ENCODE data around the gene COA6. TPM values are rescaled to one million over a fixed set of nuclear protein-coding genes. Genes with fewer than 3 reads are reported as not detected.

The COA6 gene, protein sequence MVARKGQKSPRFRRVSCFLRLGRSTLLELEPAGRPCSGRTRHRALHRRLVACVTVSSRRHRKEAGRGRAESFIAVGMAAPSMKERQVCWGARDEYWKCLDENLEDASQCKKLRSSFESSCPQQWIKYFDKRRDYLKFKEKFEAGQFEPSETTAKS
- total RNA-seq, result 24.6 TPM

DNA sequence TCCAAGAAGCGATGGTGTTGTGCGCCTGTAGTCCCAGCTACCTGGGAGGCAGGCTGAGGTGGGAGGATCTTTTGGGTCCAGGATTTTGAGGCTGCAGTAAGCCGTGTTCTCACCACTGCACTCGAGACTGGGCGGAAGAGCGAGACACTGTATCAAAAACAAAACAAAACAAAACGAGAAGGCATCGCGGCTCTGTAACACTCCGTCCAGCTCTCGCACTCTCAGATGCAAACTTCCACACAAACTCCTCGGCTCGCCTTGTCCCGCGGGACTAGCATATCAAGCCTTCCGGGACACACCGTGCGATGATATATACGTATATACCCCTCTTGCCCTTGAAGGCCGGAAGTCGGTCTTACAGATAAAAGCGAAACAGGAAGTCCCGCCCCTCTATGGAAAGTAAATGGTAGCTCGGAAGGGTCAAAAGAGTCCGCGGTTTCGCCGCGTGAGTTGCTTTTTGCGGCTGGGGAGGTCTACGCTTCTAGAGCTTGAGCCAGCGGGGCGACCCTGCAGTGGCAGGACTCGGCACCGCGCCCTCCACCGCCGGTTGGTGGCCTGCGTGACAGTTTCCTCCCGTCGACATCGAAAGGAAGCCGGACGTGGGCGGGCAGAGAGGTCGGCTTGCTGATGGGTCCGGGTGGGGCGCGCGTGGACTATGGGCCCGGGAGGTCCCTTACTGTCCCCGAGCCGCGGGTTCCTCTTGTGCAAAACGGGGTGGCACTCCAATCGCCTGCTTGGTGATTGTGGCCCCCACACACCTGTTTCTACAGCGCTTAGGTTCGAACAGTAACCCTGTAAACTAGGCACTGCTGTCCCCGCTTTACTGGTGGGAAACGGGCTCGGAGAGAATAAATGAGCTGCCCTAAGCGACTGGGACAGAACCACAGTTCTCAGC is at the start of gene COA6:
COA6 (plus strand) TSS at position 393 of the 895 bp plus-strand sequence; CDS start at position 404, 11 bp downstream.
- DNase-seq, result peak; percentile 98

DNA sequence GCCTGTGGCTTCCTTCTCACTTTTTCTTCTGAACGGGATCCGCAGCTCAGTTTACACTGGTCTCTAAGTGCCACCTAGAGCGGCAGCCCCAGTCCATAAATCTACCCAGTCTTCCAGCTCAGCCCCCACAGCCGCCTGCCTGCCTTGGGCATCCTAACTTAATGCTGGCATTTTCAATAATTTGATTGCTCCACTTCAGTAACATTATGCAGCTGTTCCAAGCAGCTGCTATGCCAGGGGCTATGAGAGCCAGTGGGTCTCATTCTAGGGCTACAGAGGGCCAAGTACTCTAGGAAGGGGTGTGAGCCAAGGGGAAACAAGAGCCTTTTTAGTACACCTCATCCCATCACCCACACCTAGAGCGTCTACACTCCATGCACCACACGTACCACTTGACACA is 48.4 kb upstream of the COA6 start:
- peak; percentile 78 for DNase-seq

DNA sequence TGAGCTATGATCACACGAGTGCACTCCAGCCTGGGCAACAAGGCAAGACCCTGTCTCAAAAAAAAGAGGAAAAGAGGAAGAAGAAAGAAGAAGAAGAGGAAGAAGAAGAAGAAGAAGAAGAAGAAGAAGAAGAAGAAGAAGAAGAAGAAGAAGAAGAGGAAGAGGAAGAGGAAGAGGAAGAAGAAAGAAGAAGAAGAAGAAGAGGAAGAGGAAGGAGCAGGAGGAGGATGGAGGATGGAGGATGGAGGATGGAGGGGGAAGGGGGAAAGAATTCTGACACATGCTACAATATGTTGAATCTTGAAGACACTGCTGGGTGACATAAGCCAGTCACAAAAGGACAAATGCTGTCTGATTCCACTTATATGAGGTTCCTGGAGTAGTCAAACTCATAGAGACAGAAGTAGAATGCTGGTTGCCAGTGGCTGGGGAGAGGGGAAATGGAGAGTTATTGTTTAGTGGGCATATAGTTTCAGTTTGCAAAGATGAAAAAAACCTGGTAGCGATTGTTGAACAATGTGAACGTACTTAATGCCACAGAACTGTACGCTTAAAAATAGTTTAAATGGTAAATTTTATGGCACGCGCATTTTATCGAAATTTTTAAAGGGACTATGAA is 47.3 kb upstream of the COA6 start:
- no peak for DNase-seq

DNA sequence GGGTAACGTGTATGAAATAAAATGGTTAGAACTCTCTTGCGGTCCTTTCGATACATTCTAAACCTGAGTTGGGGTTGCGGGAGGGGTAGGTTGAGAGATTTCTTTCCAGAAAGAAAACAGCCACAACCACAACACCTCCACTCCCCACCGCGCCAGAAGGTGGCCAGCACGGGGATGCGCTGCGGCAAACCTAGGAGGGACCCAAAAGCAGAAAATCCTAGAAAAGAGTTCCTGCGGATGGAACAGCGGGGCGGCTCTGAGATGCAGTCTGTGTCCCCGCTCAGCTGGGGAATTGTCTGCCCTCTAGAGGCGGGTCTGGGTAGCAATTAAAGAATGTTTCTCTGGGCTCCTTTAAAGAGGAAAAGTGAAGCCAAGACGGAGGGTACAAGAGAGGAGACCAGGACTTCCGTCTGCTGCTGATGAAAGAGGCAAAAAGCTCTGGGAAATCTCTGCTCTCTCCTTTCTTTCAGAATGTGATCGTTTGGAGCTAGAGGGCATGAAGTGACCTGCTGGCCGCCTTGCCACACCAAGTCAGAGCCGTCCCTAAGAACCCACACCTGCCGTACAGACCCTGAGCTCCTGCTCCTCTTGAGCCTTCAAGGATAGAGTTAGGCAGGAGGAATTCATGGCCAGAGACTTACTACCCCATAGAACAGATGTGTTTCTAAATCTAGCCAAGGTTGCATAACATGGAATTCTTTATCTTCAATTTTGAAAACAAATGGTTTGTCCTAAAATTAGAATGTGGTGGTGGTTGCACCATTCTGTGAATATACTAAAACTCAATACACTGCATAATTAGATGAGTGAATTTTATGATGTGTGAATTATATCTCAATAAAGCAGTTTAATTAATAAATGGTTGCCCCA is 46.5 kb upstream of the COA6 start:
- DNase-seq, result peak; percentile 74

DNA sequence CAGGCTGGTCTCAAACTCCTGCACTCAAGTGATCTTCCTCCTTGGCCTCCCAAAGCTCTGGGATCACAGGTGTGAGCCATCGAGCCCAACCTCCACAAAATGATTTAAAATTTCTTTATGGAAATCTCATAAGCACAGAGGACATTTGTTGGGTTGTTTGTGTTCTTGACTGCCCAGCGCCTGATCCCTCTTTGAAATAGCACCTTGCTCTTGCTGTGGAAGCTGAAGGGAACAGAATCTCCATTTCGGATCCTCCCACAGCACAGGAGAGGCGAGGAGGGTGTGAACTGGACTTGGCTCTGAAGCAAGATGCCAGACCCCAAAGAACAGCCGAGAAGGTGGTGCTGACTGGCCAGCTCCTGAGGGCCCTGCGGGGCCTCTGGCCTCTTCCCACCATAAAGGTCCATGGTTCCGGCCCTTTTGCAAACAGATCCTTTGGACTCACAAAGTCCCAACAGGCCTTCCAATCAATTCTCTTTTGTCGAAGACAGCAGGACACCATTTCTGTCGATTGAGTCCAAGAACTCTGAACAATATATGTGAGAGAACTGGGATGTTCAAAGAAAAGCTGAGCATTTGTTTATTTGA is 45.6 kb upstream of the COA6 start:
- DNase-seq, result no peak

DNA sequence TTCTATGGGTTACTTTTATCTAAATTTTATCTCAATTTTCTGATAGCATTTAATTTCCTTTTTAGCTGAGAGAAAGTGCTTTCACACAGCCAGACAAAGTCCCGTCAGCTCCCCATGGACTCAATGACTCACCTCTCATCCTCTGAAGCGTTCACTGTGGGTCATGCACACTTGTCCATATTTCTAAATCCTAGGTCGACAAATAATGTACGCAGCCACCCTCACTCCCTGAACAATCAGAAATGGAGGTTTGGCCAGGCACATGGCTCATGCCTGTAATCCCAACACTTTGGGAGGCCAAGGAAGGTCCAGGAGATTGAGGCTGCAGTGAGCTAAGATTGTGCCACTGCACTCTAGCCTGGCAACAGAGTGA is 42.4 kb upstream of the COA6 start:
- no peak for DNase-seq

DNA sequence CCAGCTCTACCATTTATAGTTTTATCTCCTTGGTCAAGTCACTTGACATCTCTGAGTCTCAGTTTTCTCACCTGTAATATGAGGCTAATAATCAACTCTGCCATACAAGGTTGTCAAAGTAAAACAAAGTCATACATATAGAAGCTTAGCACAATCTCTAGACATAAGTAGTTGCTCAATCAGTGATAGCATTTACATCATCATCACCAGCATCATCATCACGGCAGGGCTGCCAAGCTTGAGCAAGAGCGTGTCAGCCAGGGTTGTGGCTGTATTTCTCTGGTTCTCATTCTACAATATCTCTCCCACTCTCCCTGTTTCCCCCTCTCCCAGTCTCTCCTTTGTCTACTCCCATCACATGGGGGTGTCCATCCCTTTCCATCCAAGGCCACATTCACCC is 41.7 kb upstream of the COA6 start:
- no peak for DNase-seq

DNA sequence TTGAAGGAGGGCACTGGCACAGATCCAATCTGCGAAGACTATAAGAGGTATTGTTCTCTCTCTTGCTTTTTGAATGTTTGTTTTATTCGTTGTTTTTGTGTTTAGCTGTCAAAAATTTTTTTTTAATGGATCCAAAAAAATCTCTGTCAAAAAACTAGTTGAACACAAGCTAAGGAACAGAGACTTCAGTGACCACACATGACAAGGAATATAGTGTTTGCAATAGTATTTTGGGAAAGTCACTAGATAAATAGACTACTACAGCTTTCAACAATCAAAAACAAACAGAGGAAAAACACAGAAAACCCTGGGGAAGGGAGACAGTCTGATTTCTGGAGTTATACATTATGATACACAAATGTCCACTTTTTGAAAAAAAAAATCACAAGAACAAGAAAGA is 36.9 kb upstream of the COA6 start:
- no peak for DNase-seq

DNA sequence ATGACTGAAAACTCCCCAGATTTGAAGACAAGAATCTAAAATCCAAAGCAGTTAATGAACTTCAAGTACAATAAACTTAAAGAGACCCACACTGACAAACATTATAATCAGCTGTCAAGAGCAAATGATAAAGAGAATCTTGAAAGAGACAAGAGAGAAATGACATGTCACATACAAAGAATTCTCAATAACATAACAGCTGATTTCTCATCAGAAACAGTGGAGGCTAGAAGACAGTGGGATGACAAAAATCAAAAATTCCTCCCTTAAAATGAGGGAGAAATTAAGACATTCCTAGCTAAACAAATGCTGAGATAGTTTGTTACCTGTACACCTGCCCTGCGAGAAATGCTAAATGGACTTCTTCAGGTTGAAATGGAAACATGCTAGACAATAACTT is 36.0 kb upstream of the COA6 start:
- no peak for DNase-seq

DNA sequence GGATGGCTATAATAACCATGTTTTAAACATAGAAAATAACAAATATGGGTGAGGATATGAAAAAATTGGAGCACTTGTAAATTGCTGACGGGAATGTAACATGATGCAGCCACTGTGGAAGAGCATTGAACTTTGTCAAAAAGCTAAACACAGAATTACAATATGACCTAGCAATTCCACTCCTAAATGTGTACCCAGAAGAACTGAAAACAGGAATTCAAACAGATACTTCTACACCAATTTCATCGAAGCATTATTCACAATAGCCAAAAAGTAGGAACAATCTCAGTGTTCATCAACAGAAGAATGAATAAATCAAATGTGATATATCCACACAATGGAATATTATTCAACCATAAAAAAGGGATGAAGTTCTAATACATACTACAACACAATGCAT is 32.7 kb upstream of the COA6 start:
- no peak for DNase-seq

DNA sequence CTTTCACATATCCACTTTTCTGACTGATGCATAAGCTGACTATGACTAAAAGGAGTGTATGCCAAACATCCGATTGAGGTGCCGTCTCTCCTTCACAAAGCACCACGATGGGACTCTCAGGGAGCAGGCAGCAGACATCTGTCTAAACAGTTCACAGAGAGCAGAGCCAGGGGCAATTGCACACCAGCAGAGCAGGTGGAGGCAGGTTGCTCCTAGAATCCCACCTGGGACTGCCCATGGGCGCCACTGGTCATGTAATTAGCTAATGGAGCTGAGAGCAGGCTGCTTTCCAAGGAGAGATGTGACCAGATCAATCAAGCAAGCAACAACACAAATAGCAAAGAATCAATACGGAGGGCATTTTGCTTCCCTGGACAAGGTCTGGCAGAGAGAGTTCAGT is 30.5 kb upstream of the COA6 start:
- DNase-seq, result no peak

DNA sequence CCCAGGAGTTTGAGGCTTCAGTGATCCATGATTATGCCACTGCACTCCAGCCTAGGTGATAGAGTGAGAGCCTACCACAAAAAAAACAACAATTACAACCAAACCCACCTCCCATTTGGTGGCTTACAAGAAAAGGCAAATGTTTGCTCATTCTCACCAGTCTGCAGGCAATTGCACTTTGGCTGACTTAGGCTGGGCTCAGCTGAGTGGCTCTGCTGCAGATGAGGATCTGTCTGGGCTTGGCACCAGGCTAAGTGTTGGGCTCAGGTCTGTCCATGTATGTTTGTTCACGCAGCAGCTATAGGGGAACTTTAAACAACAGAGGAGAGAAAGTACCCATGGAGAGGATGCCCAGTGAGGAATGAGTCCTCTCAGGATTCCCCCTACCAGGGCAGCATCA is 28.0 kb upstream of the COA6 start:
- DNase-seq, result no peak

DNA sequence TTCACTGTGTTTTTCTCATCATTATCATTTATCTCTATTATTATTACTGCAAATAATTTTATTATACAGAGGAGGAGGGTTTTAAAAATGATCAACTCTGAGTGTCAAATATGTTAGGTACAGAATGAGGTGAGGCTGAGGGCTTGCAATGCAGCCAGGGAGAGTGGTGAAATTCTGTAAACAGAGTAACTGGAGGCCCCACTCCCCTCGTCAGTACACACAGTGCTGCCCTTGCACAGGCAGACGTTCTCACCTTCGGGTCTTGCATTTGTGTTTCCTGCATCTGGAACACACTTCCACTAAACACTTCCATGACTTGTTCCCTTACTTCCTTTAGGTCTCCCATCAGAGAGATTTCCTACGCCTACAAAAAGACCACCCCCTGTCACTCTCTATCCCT is 24.3 kb upstream of the COA6 start:
- no peak for DNase-seq

DNA sequence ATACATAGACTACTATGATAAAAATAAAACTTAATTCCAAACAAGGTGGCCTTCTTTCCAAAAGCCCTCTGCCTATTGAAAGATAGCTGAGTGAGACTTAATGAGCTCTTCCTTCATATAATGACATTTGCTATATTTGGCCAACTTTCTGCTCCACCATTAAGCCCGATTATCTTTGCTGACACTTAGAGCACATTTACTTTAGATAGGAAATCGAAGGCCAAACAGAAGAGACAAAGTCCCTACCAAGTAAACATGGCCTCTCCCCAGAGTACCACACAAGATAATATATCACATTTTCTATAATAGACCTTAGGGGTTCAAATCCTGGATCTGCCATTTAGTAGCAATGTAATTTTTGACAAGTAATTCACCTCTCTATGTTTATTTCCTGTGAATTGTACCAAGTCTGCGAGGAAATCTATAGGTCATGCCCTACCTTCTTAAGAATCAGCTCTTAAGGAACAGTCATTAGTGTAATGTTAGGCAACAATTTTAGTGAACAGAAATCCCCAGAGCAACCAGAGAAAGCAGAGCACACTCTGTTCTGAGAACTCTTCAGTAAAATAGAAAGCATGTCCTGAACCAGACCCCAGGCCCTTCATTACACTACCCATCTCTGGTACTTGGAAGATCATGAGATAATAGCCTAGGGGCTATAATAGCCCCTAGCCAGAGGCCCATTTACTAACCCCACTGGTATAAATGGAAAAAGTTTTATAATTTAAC is 17.3 kb upstream of the COA6 start:
- no peak for DNase-seq

DNA sequence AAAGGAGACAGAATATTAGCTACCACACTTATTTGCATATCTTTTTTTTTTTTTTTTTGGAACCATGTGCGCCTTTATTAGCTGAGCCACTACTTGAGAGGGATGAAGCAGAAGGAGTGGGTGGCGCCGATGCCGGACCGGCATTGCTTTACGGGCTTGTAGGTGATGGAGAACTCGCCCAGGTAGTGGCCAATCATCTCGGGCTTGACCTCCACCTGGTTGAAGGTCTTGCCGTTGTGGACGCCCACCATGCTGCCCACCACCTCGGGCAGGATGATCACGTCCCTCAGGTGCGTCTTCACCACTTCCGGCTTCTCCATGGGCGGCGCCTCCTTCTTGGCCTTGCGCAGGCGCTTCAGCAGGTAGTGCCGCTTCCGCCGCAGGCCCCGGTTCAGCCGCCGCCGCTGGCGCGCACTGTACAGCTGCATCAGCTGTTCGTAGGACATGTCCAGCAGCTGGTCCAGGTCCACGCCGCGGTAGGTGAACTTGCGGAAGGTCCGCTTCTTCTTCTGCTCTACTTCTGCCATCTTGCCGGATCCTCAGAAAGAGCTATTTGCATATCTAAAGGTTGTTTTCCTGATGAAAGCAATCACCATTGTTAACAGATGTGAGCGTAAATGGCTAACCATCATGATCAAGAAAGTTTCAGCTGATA is 16.5 kb upstream of the COA6 start:
- DNase-seq, result peak; percentile 19

DNA sequence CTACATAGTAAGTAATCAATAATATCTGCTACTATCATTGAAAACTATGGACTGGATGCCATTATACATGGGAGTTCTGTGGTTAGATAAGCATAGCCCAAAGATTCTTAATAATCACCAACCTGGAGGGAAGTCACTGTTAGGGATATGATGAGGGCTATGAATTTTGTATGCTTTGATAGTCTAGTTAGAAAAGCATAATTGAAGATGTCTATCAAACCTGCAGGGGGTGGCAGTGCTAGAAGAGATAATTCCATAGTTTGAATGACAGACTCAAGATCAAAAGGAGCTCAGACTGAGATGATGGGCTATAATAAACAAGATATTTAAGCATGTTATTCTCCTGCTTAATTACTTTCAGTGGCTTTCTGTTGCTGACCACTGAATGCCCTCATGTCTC is 15.4 kb upstream of the COA6 start:
- DNase-seq, result no peak

DNA sequence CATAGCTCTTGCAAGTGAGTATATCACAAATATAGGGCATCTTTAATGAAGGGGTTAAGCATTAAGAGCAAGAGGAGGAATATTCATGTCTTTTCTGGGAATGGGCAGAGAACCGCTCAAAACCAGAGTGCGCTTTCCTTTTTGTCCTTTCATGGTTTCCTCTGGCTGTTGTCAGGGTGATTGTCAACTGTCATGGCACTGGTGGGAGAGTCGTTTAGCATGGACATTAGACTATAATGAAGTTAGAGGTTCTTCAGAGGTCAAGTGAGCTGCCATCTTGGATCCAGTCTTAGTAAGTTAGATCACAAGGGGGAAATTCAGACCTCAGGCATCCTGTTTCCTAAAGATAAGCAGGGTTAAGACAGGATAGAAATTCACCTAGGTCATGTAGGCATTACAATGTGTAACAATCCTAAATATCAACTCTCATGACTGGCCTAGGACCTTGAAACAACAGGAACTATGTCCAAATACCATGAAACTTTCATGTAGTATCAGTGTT is 12.1 kb upstream of the COA6 start:
- DNase-seq, result no peak

DNA sequence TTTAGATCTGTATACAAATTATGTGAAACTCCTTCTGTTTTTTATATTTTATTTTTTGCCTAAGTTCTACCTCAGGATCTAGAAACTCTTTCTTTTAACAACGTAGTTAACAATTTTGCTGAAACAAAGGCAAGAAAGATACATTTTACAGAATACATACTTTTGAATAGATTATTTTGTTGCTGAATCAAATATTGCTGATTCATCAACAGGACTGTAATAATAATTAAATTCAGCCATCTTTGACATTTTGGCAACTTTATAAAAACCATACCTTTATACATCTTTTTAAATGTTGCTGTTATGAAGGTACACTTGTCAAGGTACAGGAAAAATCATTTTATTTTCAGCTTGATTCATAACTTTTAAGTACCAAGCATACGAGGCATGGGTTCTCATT is 10.7 kb upstream of the COA6 start:
- DNase-seq, result no peak

DNA sequence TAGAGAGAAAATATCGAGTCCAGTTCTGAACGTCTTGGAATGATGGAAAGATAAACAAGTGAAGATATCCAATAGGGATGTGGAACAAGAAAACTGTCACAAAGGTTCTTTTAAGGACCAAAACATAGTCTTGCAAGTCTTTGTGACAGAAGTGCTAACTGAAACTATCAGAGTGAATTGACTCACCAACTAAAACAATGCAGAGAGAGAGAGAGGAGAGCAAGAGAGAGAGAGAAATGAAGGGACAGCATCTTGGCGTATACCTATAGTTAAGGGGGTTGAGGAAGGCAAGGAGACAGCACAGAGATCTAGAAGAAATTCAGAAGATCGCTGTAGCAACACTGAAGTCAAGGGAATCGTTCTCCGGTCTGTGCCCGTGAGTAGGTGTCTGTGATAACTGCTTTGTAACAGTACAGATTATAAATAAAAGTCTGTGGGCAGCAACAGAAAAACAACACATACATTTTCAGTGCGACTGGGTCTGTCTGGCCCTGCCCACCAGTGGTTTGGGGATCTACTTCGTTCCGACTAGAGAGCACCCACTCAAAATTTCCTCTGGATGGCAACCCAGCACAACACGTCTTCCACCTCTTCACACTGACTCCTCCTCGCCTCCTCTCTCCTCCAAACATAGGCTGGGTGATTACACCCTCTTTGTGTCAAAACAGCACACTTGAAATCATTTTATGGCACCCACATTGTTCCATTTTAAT is 4.8 kb upstream of the COA6 start:
- no peak for DNase-seq

DNA sequence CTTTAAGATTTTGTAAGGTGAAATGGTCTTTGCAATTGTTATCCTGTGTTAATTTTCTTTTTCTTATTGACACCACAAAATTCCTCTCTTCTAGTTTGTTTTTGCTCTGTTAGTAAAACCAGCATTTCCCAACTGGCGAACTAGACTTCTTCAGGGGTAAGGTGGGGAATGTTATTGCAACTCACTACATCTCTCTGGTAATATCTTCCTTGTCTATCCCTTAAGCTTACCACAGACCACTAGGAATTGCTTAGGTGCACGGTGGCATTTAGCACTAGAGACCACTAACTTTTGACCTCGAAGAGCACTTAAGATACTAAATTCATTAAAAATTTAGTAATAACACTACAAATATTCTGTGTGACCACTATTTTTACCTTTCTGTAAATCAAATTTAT is 4.2 kb upstream of the COA6 start:
- DNase-seq, result no peak
